Measurements from ENCODE around the gene HDAC2.
A peak's percentile ranks its signal among the peaks of the same experiment; 100 is the strongest.

The HDAC2 gene

DNA sequence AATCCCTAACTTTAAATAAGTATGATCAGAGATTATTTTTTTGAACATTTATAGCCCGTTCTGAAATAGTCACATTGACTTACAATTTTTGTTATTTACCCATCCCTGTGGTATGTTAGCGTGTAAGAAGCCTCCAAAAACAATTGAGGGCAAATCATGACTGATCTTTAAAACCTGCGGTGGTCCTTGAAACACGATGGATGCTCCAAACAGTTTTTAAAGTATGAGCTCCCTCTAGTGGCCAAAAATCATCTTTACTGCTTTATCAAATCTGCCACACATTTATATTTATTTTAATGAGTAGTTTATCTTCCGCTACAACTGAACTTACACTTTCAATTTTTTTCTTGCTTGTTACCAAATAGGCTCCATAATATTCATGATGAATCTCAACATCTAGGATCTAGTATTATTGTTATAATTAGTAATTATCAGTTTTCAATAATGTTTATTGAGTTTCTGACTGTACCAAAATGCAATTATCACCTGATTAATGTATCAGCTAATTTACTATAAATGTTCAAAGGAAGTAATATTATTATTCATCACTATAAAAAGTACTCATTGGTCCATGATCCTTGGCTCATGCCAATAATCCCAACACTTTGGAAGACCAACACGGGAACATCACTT, 61.6 kb downstream of the HDAC2 start:
- TF ChIP-seq, protein P1, sequence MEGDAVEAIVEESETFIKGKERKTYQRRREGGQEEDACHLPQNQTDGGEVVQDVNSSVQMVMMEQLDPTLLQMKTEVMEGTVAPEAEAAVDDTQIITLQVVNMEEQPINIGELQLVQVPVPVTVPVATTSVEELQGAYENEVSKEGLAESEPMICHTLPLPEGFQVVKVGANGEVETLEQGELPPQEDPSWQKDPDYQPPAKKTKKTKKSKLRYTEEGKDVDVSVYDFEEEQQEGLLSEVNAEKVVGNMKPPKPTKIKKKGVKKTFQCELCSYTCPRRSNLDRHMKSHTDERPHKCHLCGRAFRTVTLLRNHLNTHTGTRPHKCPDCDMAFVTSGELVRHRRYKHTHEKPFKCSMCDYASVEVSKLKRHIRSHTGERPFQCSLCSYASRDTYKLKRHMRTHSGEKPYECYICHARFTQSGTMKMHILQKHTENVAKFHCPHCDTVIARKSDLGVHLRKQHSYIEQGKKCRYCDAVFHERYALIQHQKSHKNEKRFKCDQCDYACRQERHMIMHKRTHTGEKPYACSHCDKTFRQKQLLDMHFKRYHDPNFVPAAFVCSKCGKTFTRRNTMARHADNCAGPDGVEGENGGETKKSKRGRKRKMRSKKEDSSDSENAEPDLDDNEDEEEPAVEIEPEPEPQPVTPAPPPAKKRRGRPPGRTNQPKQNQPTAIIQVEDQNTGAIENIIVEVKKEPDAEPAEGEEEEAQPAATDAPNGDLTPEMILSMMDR (IDR thresholded peaks at IDR 0.05): peak; percentile 58
- no peak overlapping the region for H3K4me3 ChIP-seq

DNA sequence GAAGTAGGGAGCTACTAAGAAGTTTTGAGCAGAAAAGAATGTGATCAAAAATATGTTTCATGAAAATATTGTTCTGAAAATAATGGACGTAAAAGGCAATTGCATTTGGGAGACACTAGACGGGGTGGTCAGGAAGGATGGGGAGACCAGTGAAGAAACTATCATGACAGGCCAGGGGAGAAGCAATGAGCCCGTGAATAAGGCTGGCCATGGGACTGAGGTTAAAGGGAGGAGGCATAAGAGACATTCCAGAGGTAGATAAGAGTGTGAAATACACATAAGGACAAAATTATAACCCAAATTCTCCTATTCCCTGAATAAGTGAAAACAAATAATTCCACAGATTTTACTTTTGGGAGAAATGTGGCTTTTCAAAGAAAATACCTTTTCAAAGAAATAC, 62.1 kb downstream of the HDAC2 start:
- no peak for DNase-seq (ENCODE audit: low spot score)
- no peak overlapping the region for H3K27ac ChIP-seq
- TF ChIP-seq, protein P1 (IDR thresholded peaks at IDR 0.05): no peak
- no peak overlapping the region for H3K4me3 ChIP-seq

More for the DNA sequence above, 61.6 kb downstream of the HDAC2 start:
- H3K27ac ChIP-seq: no peak overlapping the region
- DNase-seq (ENCODE audit: low spot score): no peak

DNA sequence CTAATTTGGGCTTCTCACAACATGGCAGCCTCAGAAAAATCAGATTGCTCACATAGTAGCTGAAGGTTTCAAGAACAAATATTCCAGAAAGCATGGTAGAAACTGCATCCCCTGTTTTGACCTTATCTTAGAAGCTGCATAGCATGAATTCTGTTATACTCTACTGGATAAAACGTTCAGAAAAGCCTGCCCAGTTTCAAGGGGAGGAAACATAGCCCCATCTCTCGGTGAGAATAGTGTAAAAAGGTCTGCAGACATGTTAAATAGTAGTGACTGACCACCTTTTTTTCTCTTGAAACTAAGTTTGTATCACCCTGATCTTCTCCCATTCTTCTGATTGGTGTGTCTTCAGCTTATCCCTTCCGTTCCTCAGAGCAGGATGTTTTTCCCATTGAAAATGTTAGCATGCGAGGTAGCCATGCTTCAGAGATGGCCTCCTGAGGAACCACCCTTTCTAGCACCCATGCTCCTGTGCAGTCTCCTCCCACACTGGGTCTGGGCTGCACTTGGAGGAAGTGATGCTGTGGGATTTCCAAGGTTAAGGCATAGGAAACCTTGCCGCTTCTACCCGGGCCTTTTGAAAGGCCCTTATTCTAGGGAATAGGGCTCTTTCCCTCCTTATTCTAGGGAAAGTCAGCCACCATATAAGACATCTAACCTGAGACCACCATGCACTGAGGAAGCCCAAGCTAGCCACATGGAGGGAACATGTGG, 63.7 kb downstream of the HDAC2 start:
- no peak for DNase-seq (ENCODE audit: low spot score)
- Histone ChIP-seq H3K4me3 (no peak overlapping the region), H3K27ac (no peak overlapping the region)
- TF ChIP-seq, protein P1 (IDR thresholded peaks at IDR 0.05): no peak

DNA sequence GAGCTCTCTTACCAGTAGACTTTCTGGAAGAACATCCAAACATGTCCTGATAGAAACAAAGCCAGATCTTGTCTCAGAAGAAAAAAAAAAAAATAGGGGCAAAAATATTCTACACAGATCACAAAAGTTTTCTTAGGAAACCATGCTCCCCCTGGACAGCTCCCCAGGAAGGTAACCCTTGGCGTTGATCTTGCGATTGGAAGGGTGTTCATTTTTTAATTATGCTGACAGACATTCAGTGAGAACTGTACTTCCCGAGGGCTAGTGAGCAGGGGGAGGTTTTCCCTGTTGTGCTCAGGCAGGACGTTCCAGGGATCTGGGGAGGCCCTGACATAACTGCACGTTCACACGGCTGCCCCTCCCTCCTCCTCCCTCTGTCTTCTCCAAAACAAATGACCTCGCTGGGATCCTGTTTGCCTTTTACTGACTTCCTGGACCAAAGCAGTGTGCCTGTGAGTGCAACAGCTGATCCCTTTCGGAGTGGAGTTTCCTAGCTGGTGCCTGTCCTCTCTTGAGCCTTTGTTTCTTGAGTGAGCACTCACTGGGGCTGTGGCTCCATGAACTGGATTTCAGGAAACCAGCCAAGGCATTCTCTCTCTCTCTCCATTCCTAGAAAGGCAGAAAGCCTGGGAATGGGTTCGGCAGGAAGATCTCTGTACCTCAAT, 67.2 kb downstream of the HDAC2 start:
- Histone ChIP-seq H3K27ac (no peak overlapping the region), H3K4me3 (no peak overlapping the region)
- TF ChIP-seq, protein P1 (IDR thresholded peaks at IDR 0.05): no peak
- no peak for DNase-seq (ENCODE audit: low spot score)

DNA sequence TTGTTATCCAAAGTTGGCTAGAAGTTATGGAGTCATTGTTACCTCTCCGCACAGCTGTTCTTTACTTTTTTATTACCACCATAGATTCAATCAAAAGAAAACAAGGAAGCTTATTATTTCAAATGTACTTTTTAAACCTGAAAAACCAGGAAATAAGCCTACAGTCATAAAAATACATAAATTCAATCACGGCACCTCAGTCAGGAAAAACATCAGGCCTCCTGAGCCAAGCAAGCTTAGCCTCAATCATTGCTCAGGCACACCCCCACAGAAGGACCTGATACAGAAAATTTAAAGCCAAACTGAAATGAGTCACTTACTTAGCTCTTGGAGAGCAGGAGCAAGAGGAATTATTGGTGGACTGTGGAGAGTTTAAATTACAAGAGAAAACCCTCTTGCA, 69.5 kb downstream of the HDAC2 start:
- TF ChIP-seq, protein P1 (IDR thresholded peaks at IDR 0.05): no peak
- no peak overlapping the region for H3K4me3 ChIP-seq
- no peak overlapping the region for H3K27ac ChIP-seq
- no peak for DNase-seq (ENCODE audit: low spot score)

DNA sequence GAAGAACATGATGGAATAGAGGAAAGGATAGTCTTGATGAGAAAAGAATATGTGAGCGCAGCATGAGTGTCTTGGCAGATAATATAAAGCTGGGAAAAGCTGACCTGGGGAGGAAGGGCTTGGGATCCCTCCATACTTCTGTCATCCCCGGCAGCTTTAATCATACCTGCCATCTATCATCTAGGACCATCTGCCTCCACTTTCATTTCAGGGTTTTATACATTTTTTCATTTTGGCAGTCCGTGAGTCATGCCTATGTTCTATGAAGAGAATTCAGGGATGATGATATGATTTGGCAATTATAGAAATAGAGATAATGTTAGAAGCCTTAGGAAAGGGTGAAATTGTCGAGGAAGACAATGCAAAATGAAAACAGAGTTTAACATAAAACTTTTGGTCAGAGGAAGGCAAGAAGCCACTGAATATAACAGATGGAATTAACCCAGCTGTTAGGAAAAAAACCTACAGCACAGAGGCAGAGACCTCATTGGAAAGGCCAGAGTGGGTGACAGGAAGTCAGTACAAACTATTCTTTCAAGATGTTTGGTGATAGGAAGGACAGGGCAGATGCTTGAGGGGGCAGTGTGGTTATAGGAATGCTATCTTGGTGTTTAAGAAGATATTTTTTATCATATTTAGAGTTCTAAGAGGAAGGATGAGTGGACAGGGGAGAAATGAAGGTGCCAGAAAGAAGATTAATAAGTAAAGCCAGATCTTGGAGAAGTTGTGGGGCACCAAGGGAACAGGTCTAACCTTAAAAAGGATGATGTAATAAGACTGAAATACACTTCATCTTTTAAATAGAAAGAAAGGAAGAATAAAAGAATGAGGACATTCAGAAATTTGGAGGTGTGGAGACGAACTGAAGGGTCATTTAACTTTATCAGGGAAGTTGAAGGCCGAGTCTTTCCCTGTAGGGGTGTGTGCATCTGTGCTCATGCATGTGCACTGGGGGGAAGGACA, 76.0 kb downstream of the HDAC2 start:
- Histone ChIP-seq H3K4me3 (no peak overlapping the region), H3K27ac (no peak overlapping the region)
- TF ChIP-seq, protein P1 (IDR thresholded peaks at IDR 0.05): no peak
- no peak for DNase-seq (ENCODE audit: low spot score)

All from coronary artery (tissue), 2 donors.